HEK293 (cell line): ENCODE results near the gene COX10.

Experiments used
- HOXA7 ChIP-seq: sonication (generic); formaldehyde crosslinking; IDR thresholded peaks from 2 replicates; pipeline ENCODE4 v1.8.1; 2022; ENCODE audit warnings: missing genetic modification reagents, borderline replicate concordance
- TCF7L2 ChIP-seq: IDR thresholded peaks from 2 replicates; pipeline ENCODE4 v1.6.1; 2011; ENCODE audit warnings: low read depth, mild to moderate bottlenecking, inconsistent platforms, low read length, moderate library complexity, borderline replicate concordance
- ZNF138 ChIP-seq: fragments of 450-650 bp; formaldehyde crosslinking; IDR thresholded peaks from 2 replicates; pipeline ENCODE4 v1.5.1; 2016; ENCODE audit warnings: missing biosample characterization, missing genetic modification characterization, borderline replicate concordance
- ZNF16 ChIP-seq: fragments of 450-650 bp; formaldehyde crosslinking; IDR thresholded peaks from 2 replicates; pipeline ENCODE4 v1.5.1; 2016; ENCODE audit warnings: low read depth, missing biosample characterization, missing genetic modification characterization
- ZNF510 ChIP-seq: fragments of 450-650 bp; formaldehyde crosslinking; IDR thresholded peaks from 2 replicates; pipeline ENCODE4 v1.5.1; 2018; ENCODE audit warnings: mild to moderate bottlenecking, missing genetic modification characterization, missing biosample characterization; ENCODE audit not compliant: insufficient replicate concordance

DNA sequence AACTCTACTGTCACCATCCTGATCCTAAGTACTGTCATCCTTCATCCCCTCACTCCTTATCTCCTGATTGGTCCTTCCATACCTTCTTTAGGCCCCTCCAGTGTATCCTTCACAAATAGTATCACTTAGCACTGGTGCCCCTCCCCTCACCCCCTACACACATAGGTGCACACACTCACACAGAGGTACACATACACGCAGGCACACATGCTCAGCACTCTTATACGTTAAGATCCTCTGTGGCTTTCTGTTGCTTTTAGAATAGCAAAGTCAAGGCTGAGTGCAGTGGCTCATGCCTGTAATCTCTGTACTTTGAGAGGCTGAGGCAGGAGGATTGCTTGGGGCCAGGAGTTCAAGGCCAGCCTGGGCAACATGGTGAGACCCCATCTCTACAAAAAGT, 135.2 kb downstream of the COX10 start:
- no peak for TF ChIP-seq ZNF138 (tag by site-specific recombination)
- no peak for TF ChIP-seq ZNF510
- TF ChIP-seq TCF7L2 = no peak
- no peak for TF ChIP-seq ZNF16 (tag by site-specific recombination)
- no peak for TF ChIP-seq HOXA7 (CRISPR knock-in tag)
